ENCODE data around the gene FCHO2.

Gene FCHO2

GRCh38 chr5:73031839-73032238 lies 76.0 kb downstream of the FCHO2 start:
- DNase-seq = no peak

DNA sequence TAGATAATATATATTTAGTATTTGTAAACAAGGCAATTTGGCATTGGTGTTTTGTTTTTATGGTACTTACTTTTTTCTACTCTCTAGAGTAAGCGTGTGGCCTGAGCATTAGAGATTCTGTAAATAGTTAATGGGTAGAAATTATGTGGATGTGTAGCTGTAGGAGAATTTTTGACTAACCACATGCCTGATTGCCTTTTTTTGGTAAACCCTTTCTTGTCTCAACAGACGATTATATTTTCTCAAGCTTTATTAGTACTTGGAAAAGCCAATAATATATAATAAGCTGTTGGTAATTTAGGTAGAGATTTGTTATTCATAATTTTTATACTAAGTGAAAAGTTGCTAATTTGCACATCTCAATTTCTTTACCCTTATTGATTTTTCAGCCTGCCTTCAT lies 76.8 kb downstream of the FCHO2 start:
- DNase-seq = no peak

- no peak for DNase-seq
Measured at GRCh38 chr5:73037545-73037944, 81.7 kb downstream of the FCHO2 start.

DNA sequence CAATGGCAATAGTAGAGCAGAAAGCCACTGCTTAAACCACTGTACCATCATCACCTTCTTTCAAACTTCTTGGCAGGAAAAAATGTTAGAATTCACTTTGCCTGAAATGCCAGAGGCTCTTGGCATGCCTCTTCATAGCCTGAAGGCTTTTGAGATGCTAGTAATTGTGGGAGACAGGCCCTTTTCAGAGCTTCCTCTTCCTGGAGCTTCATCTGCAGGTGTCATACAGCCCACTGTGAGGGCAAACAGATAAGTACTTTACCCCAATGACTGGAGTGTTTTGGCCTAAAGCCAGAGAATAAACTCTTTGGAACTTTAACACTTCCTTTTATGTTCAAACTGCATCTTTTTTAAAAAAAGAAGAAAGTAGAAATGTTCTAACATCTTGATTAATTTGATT lies 83.2 kb downstream of the FCHO2 start:
- DNase-seq = no peak

GRCh38 chr5:73042993-73043392 lies 87.2 kb downstream of the FCHO2 start:
- no peak for DNase-seq

- DNase-seq = no peak
Measured at GRCh38 chr5:73044546-73044945, 88.7 kb downstream of the FCHO2 start.

DNA sequence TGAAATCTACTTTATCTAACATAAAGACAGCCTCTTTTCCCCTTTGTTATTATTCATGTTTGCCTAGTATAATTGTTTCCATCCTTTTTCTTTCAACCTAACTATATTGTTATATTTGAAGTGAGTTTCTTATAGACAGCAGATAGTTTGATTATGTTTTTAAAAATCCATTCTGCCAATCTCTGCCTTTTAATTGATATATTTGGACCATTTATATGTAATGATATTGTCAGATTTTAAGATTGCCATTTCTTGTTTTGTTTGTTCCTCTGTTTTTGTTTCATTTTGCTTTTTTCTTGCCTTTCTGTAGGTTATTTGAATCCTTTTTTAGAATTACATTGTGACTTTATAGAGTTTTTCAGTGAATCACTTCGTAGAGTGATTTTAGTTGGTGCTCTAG lies 89.8 kb downstream of the FCHO2 start:
- DNase-seq = no peak

DNA sequence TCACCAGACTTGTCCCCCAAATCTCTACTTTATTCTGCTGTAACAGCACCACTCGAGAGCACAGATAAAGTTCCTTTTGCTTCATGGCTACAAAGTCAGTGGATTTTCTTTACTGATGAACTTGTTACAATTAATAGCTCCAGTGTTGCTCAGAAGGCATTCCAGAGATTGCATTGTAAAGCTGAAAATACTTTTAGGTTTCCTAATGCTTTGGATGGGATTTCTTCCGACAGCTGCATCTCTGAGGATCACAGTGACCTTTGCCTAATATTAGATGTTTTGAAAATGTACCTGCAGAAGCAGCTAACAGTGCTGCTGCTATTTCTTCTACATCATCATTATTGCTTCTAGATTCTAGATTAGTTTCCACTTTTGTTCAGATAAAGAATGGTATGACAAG lies 105.8 kb downstream of the FCHO2 start:
- DNase-seq = no peak

- DNase-seq = no peak
Measured at GRCh38 chr5:73066466-73066865, 110.6 kb downstream of the FCHO2 start.

DNA sequence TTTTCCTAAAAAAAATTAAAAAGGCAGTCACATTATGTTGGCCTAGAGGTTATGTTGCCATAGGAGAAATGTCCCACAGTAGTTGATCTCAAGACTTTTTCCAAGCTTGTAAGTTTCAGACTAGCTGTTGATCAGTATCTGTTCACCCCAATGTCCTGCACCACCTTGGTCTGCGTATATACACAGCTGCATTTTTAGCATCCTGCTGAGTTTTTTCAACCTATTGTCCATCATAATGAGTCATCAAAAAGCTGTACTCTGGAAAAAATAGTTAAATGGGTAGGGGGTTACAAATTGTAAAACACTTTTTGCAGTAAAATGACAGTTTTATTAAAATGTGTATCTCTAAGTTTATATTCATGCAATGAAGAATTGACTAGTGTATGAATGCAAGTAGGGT lies 111.4 kb downstream of the FCHO2 start:
- DNase-seq = no peak

- DNase-seq = no peak
Measured at GRCh38 chr5:73081093-73081492, 125.3 kb downstream of the FCHO2 start.

DNA sequence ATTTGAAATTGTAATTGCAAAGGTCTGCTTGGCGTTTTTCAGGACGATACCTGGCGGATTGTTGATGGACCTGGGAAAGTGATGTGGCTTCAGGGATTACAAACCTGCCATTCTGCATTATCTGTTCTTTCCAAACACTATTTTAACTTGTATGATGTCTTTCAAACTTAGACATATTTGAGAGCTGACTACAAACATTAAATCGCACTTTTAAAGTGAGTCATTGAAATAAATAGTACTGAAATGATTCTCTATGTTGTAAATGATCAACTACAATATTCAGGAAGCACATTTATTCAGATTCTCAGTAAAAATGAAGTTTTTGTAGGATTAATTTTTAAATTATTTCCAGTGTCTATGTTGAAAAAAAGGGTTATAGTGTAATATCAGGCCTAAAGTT lies 132.2 kb downstream of the FCHO2 start:
- DNase-seq = no peak

GRCh38 chr5:73093943-73094342 lies 138.1 kb downstream of the FCHO2 start:
- DNase-seq = no peak

- no peak for DNase-seq
Measured at GRCh38 chr5:73094415-73094814, 138.6 kb downstream of the FCHO2 start.

- DNase-seq = no peak
Measured at GRCh38 chr5:73095564-73096238, 139.9 kb downstream of the FCHO2 start.

GRCh38 chr5:73096239-73096575 lies 140.4 kb downstream of the FCHO2 start:
- no peak for DNase-seq

DNA sequence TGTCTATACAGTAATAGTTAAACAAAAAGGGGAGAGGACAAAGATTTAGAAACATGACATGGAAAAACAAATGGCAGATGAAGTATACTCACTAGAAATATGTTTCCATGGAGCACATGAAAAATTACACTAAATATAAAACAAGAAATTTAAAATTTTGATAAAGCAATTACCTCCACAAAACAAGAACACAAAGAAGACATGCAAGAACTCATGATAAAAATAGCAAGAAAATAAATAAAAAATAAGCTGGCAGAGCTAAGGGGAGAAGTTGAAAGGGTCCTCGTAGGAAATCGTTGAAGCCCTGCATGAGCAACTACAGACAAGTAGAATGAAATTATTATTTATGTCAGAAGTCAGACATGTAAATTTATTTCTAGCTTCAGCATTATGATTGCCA lies 141.9 kb downstream of the FCHO2 start:
- no peak for DNase-seq

GRCh38 chr5:73100109-73100508 lies 144.3 kb downstream of the FCHO2 start:
- DNase-seq = no peak

- DNase-seq = no peak
Measured at GRCh38 chr5:73103870-73104299, 148.0 kb downstream of the FCHO2 start.

DNA sequence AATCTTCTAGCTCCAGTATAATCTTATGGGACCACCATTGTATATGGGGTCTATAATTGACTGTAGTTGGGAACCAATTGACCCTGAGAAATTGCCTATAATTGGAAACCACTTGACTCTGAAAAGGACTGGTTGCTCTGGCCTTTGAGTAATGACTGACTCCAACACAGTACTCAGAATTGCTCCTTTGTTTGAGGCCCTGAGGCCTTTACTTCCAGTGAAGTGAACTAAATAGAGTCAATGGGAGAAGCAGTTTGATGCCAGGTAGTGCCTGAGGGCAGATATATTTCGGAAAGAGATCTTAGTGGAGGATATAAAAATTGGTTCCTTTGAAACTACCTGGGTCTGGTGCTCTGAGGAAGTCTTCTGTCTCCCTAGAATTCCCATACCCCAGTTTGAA lies 148.5 kb downstream of the FCHO2 start:
- DNase-seq = no peak

DNA sequence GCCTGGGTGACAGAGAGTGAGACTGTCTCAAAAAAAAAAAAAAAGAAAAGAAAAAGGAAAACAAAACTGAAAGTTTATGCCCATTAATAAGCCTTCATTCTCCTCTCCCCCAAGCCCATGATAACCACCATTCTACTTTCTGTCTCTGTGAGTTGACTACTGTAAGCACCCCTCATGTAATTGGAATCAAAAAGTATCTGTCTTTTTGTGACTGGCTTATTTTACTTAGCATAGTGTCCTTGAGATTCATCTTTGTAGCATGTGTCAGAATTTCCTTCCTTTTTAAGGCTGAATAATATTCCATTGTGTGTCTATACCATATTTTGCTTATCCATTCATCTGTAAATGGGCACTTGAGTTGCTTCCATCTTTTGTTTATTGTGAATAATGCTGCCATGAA lies 150.5 kb downstream of the FCHO2 start:
- no peak for DNase-seq

GRCh38 chr5:73110190-73110589 lies 154.3 kb downstream of the FCHO2 start:
- DNase-seq = no peak

GRCh38 chr5:73111536-73111935 lies 155.7 kb downstream of the FCHO2 start:
- DNase-seq = no peak

DNA sequence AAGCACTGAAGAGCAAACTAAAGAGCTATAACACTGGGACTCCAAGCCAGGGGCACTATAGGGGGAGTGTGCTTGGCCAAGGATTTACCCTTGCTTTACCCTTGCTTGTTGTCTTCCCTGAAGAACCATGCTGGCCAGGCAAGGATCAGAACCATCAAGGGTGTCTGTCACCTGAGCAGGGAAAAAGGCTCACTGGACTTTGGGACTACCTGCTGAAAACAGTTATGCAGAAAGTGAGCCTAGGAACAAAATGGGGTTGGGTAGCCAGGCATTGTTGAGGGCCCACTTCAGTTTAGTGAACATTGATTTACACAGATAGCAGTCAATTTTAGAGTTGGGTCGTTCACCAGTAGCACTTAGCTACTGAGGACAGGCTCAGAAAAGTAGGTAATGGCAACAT lies 156.5 kb downstream of the FCHO2 start:
- no peak for DNase-seq

- DNase-seq = no peak
Measured at GRCh38 chr5:73114044-73114688, 158.3 kb downstream of the FCHO2 start.
